SK-N-MC (cell line): ENCODE results near the gene REEP1.

Experiments used
- EZH2 ChIP-seq: fragments of 200-600 bp; sonication (generic); IDR thresholded peaks from one replicate; pipeline ENCODE4 v1.6.1; 2017; ENCODE audit warnings: antibody characterized with exemption
- FOXP2 ChIP-seq: optimal IDR thresholded peaks from 2 replicates; pipeline ENCODE3; 2011; ENCODE audit warnings: mild to moderate bottlenecking, moderate library complexity; ENCODE audit not compliant: insufficient read depth; ENCODE audit errors: extremely low read length, control extremely low read depth
- POLR2AphosphoS5 ChIP-seq: IDR thresholded peaks from 2 replicates; pipeline ENCODE4 v1.6.1; 2012; ENCODE audit warnings: mild to moderate bottlenecking, low read depth, low read length, borderline replicate concordance

- TF ChIP-seq POLR2AphosphoS5 (no peak), EZH2 (no peak), FOXP2 (no peak)
These were observed 46.4 kb upstream of the REEP1 start for GRCh38 chr2:86383844-86384243.
